ENCODE results near the gene SND1. TPM values are rescaled to one million over a fixed set of nuclear protein-coding genes. Genes with fewer than 3 reads are reported as not detected.

SND1 gene
- total and polyA plus RNA-seq, 7 experiments from 2014 or later = 68.6 to 253 (median 137) TPM

- no peaks in the 10 kb centered on the region for H3K9me3 Mint-ChIP-seq
- H3K27me3 ChIP-seq (ENCODE audit: control insufficient read depth in 2 of 2, insufficient read depth in 2 of 2, low read length in 2 of 2) = no peaks in the 10 kb centered on the region
- H3K27ac ChIP-seq (ENCODE audit: low read depth, low read length) = no peak overlapping the region
- H3K4me3 Mint-ChIP-seq = no peak overlapping the region
- H3K4me1 ChIP-seq (ENCODE audit: control insufficient read depth in 2 of 2, insufficient read depth in 2 of 2, low read length in 2 of 2) = no peaks in the 10 kb centered on the region
- H3K9me3 ChIP-seq (ENCODE audit: control insufficient read depth in 2 of 3, low read length in 3 of 3) = no peaks in the 10 kb centered on the region
- ChIA-PET CTCF (no interaction called here), POLR2A (no interaction called here)
- intact Hi-C loops (cut with micrococcal nuclease) = no loop called here
- no peak overlapping the region for H3K4me3 ChIP-seq (ENCODE audit: low read length)
- H3K36me3 ChIP-seq (ENCODE audit: control insufficient read depth in 2 of 3, insufficient read depth in 3 of 3, low read length in 3 of 3) = no peaks in the 10 kb centered on the region
- peaks cover 20 to 75% (median 47%) of the 10 kb centered on the region in 7 donors for H3K4me1 Mint-ChIP-seq
- H3K36me3 Mint-ChIP-seq = peaks cover 0 to 28% (median 6%) of the 10 kb centered on the region in 5 donors
- H3K27ac Mint-ChIP-seq = no peak overlapping the region
- ATAC-seq (no peak), DNase-seq (no peak)
- H3K27me3 Mint-ChIP-seq = no peaks in the 10 kb centered on the region
Measured at GRCh38 chr7:127782075-127782474, 130.1 kb downstream of the SND1 start.

GRCh38 chr7:127782654-127783559, 130.9 kb downstream of the SND1 start:
- intact Hi-C loops (cut with micrococcal nuclease) = no loop called here
- H3K4me1 Mint-ChIP-seq = peaks cover 22 to 75% (median 49%) of the 10 kb centered on the region in 7 donors
- H3K36me3 Mint-ChIP-seq = peaks cover 0 to 27% (median 6%) of the 10 kb centered on the region in 5 donors
- H3K9me3 Mint-ChIP-seq = no peaks in the 10 kb centered on the region
- no peaks in the 10 kb centered on the region for H3K9me3 ChIP-seq (ENCODE audit: control insufficient read depth in 2 of 3, low read length in 3 of 3)
- DNase-seq (no peak), ATAC-seq (peak; percentile 65)
- H3K27me3 ChIP-seq (ENCODE audit: control insufficient read depth in 2 of 2, insufficient read depth in 2 of 2, low read length in 2 of 2) = no peaks in the 10 kb centered on the region
- H3K36me3 ChIP-seq (ENCODE audit: control insufficient read depth in 2 of 3, insufficient read depth in 3 of 3, low read length in 3 of 3) = no peaks in the 10 kb centered on the region
- H3K4me1 ChIP-seq (ENCODE audit: control insufficient read depth in 2 of 2, insufficient read depth in 2 of 2, low read length in 2 of 2) = no peaks in the 10 kb centered on the region
- no peak overlapping the region for H3K27ac ChIP-seq (ENCODE audit: low read depth, low read length)
- H3K27ac Mint-ChIP-seq = no peak overlapping the region
- no peak overlapping the region for H3K4me3 ChIP-seq (ENCODE audit: low read length)
- ChIA-PET POLR2A (no interaction called here), CTCF (interaction anchor here (2.2 kb wide), 1 partner anchor 10 kb away, joined by 5 read pairs; no protein-coding TSS in a partner anchor)
- no peaks in the 10 kb centered on the region for H3K27me3 Mint-ChIP-seq
- no peak overlapping the region for H3K4me3 Mint-ChIP-seq

GRCh38 chr7:127786184-127786583, 134.2 kb downstream of the SND1 start:
- Mint-ChIP-seq H3K4me1 (peaks cover 19 to 74% (median 50%) of the 10 kb centered on the region in 7 donors), H3K36me3 (peaks cover 3 to 45% (median 5%) of the 10 kb centered on the region in 5 donors), H3K4me3 (no peak overlapping the region), H3K27ac (no peak overlapping the region), H3K27me3 (no peaks in the 10 kb centered on the region), H3K9me3 (peaks cover 0 to 2% (median 0%) of the 10 kb centered on the region in 11 donors)
- Histone ChIP-seq H3K4me1 (ENCODE audit: control insufficient read depth in 2 of 2, insufficient read depth in 2 of 2, low read length in 2 of 2) (no peaks in the 10 kb centered on the region), H3K4me3 (ENCODE audit: low read length) (no peak overlapping the region), H3K9me3 (ENCODE audit: control insufficient read depth in 2 of 3, low read length in 3 of 3) (no peaks in the 10 kb centered on the region), H3K36me3 (ENCODE audit: control insufficient read depth in 2 of 3, insufficient read depth in 3 of 3, low read length in 3 of 3) (no peaks in the 10 kb centered on the region), H3K27me3 (ENCODE audit: control insufficient read depth in 2 of 2, insufficient read depth in 2 of 2, low read length in 2 of 2) (no peaks in the 10 kb centered on the region), H3K27ac (ENCODE audit: low read depth, low read length) (no peak overlapping the region)
- intact Hi-C loops (cut with micrococcal nuclease) = no loop called here
- ChIA-PET CTCF (interaction anchor here (0.7 kb wide), 1 partner anchor 81 kb away, joined by 3 read pairs; no protein-coding TSS in a partner anchor), POLR2A (no interaction called here)
- ATAC-seq = no peak
- DNase-seq = no peak

GRCh38 chr7:127789031-127789430, 137.0 kb downstream of the SND1 start:
- Histone ChIP-seq H3K4me1 (ENCODE audit: control insufficient read depth in 2 of 2, insufficient read depth in 2 of 2, low read length in 2 of 2) (no peaks in the 10 kb centered on the region), H3K4me3 (ENCODE audit: low read length) (no peak overlapping the region), H3K36me3 (ENCODE audit: control insufficient read depth in 2 of 3, insufficient read depth in 3 of 3, low read length in 3 of 3) (no peaks in the 10 kb centered on the region), H3K27me3 (ENCODE audit: control insufficient read depth in 2 of 2, insufficient read depth in 2 of 2, low read length in 2 of 2) (no peaks in the 10 kb centered on the region), H3K27ac (ENCODE audit: low read depth, low read length) (no peak overlapping the region), H3K9me3 (ENCODE audit: control insufficient read depth in 2 of 3, low read length in 3 of 3) (no peaks in the 10 kb centered on the region)
- Mint-ChIP-seq H3K9me3 (peaks cover 0 to 2% (median 0%) of the 10 kb centered on the region in 11 donors), H3K36me3 (peaks cover 3 to 52% (median 5%) of the 10 kb centered on the region in 5 donors), H3K27me3 (no peaks in the 10 kb centered on the region), H3K4me1 (peaks cover 15 to 69% (median 57%) of the 10 kb centered on the region in 7 donors), H3K4me3 (no peak overlapping the region), H3K27ac (no peak overlapping the region)
- ChIA-PET CTCF (no interaction called here), POLR2A (no interaction called here)
- intact Hi-C loops (cut with micrococcal nuclease) = no loop called here
- DNase-seq (no peak), ATAC-seq (no peak)

GRCh38 chr7:127791446-127792189, 139.6 kb downstream of the SND1 start:
- POLR2A ChIA-PET = interaction anchor here (0.8 to 1.0 kb wide), 2 partner anchors 15 to 293 kb away, joined by 3 read pairs; no protein-coding TSS in a partner anchor
- peaks cover 13 to 62% (median 57%) of the 10 kb centered on the region in 7 donors for H3K4me1 Mint-ChIP-seq
- no peak overlapping the region for H3K27ac Mint-ChIP-seq

GRCh38 chr7:127792528-127793342, 140.7 kb downstream of the SND1 start:
- H3K9me3 Mint-ChIP-seq = peaks cover 0 to 2% (median 0%) of the 10 kb centered on the region in 11 donors
- H3K36me3 ChIP-seq (ENCODE audit: control insufficient read depth in 2 of 3, insufficient read depth in 3 of 3, low read length in 3 of 3) = no peaks in the 10 kb centered on the region
- no peaks in the 10 kb centered on the region for H3K4me1 ChIP-seq (ENCODE audit: control insufficient read depth in 2 of 2, insufficient read depth in 2 of 2, low read length in 2 of 2)
- no peak overlapping the region for H3K27ac ChIP-seq (ENCODE audit: low read depth, low read length)
- intact Hi-C loops (cut with micrococcal nuclease) = loop anchor here in 1 of 2 donors (2.0 kb wide), 1 partner anchor 84 kb away; no protein-coding TSS in a partner anchor
- ChIA-PET CTCF (interaction anchor here (2.0 to 2.2 kb wide), 2 partner anchors 9 to 14 kb away, joined by 5 to 6 read pairs; no protein-coding TSS in a partner anchor), POLR2A (interaction anchor here (1.2 kb wide), 1 partner anchor 11 kb away, joined by 4 read pairs; no protein-coding TSS in a partner anchor)
- no peak overlapping the region for H3K4me3 ChIP-seq (ENCODE audit: low read length)
- no peak overlapping the region for H3K4me3 Mint-ChIP-seq
- peaks cover under 1 to 48% (median 5%) of the 10 kb centered on the region in 5 donors for H3K36me3 Mint-ChIP-seq
- peak overlapping the region in 1 of 9 donors; percentile 10 for H3K27ac Mint-ChIP-seq
- no peaks in the 10 kb centered on the region for H3K27me3 ChIP-seq (ENCODE audit: control insufficient read depth in 2 of 2, insufficient read depth in 2 of 2, low read length in 2 of 2)
- H3K9me3 ChIP-seq (ENCODE audit: control insufficient read depth in 2 of 3, low read length in 3 of 3) = no peaks in the 10 kb centered on the region
- no peaks in the 10 kb centered on the region for H3K27me3 Mint-ChIP-seq
- ATAC-seq (peak; percentile 57), DNase-seq (peak in 4 of 9 donors; percentile 1 to 23 (median 6))
- H3K4me1 Mint-ChIP-seq = peaks cover 6 to 58% (median 49%) of the 10 kb centered on the region in 7 donors

More at GRCh38 chr7:127791446-127792189, 139.6 kb downstream of the SND1 start:
- intact Hi-C loops (cut with micrococcal nuclease) = loop anchor here in 1 of 2 donors (2.0 kb wide), 1 partner anchor 83 kb away; no protein-coding TSS in a partner anchor
- Mint-ChIP-seq H3K4me3 (no peak overlapping the region), H3K36me3 (peaks cover 1 to 56% (median 5%) of the 10 kb centered on the region in 5 donors), H3K27me3 (no peaks in the 10 kb centered on the region), H3K9me3 (peaks cover 0 to 2% (median 0%) of the 10 kb centered on the region in 11 donors)
- no peaks in the 10 kb centered on the region for H3K36me3 ChIP-seq (ENCODE audit: control insufficient read depth in 2 of 3, insufficient read depth in 3 of 3, low read length in 3 of 3)
- no peak for DNase-seq
- no peak overlapping the region for H3K27ac ChIP-seq (ENCODE audit: low read depth, low read length)
- no peaks in the 10 kb centered on the region for H3K9me3 ChIP-seq (ENCODE audit: control insufficient read depth in 2 of 3, low read length in 3 of 3)
- H3K4me1 ChIP-seq (ENCODE audit: control insufficient read depth in 2 of 2, insufficient read depth in 2 of 2, low read length in 2 of 2) = no peaks in the 10 kb centered on the region
- H3K4me3 ChIP-seq (ENCODE audit: low read length) = no peak overlapping the region
- no peaks in the 10 kb centered on the region for H3K27me3 ChIP-seq (ENCODE audit: control insufficient read depth in 2 of 2, insufficient read depth in 2 of 2, low read length in 2 of 2)
- CTCF ChIA-PET = interaction anchor here (2.0 to 2.2 kb wide), 2 partner anchors 8 to 13 kb away, joined by 5 to 6 read pairs; no protein-coding TSS in a partner anchor
- peak; percentile 14 for ATAC-seq
